Mesendoderm (in vitro differentiated cells): Measurements from ENCODE around the gene LRFN2.

ENCODE experiments used
- DNase-seq: peaks from one replicate; pipeline ENCODE4 v3.0.0; 2013
- H2AK5ac ChIP-seq: 2 replicates; pipeline ENCODE4 v1.6.1; 2013; ENCODE audit warnings: low read length, inconsistent platforms
- H2BK120ac ChIP-seq: 2 replicates; pipeline ENCODE4 v1.6.1; 2013; ENCODE audit warnings: low read depth, mild to moderate bottlenecking, low read length, moderate library complexity, mixed read lengths
- H2BK15ac ChIP-seq: replicated peaks from 2 replicates; pipeline ENCODE4 v1.6.1; 2013; ENCODE audit warnings: low read depth, mild to moderate bottlenecking, moderate library complexity
- H2BK5ac ChIP-seq: 2 replicates; pipeline ENCODE4 v1.6.1; 2013; ENCODE audit warnings: low read length, inconsistent platforms
- H3K18ac ChIP-seq: 2 replicates; pipeline ENCODE4 v1.6.1; 2013; ENCODE audit warnings: mild to moderate bottlenecking, low read length, mixed read lengths
- H3K23ac ChIP-seq: one replicate; pipeline ENCODE4 v1.6.1; 2013; ENCODE audit warnings: low read length
- H3K27ac ChIP-seq: 2 replicates; pipeline ENCODE4 v1.5.1; 2013; ENCODE audit warnings: low read depth, mild to moderate bottlenecking, inconsistent platforms, low read length, moderate library complexity
- H3K27me3 ChIP-seq: 2 replicates; pipeline ENCODE4 v1.6.1; 2013; ENCODE audit warnings: low read length, control low read depth, mild to moderate bottlenecking, inconsistent platforms; ENCODE audit not compliant: insufficient read depth, poor library complexity
- H3K36me3 ChIP-seq: 2 replicates; pipeline ENCODE4 v1.6.1; 2013; ENCODE audit warnings: low read length, inconsistent platforms; ENCODE audit not compliant: control insufficient read depth, insufficient read depth
- H3K4ac ChIP-seq: one replicate; pipeline ENCODE4 v1.6.1; 2013; ENCODE audit warnings: low read depth, mild to moderate bottlenecking, low read length, moderate library complexity
- H3K4me1 ChIP-seq: 2 replicates; pipeline ENCODE4 v1.6.1; 2013; ENCODE audit warnings: low read depth, low read length, inconsistent platforms; ENCODE audit not compliant: control insufficient read depth
- H3K4me2 ChIP-seq: 2 replicates; pipeline ENCODE4 v1.6.1; 2013; ENCODE audit warnings: low read length
- H3K4me3 ChIP-seq: 2 replicates; pipeline ENCODE4 v1.5.1; 2013; ENCODE audit warnings: mild to moderate bottlenecking, low read length
- H3K56ac ChIP-seq: one replicate; pipeline ENCODE4 v1.6.1; 2013; ENCODE audit warnings: low read length
- H3K79me1 ChIP-seq: 2 replicates; pipeline ENCODE4 v1.6.1; 2013; ENCODE audit warnings: low read length, inconsistent platforms
- H3K79me2 ChIP-seq: 2 replicates; pipeline ENCODE4 v1.6.1; 2013; ENCODE audit warnings: mild to moderate bottlenecking, low read length; ENCODE audit not compliant: control insufficient read depth, insufficient read depth
- H3K9ac ChIP-seq: 2 replicates; pipeline ENCODE4 v1.6.1; 2013; ENCODE audit warnings: low read length, inconsistent platforms
- H4K5ac ChIP-seq: one replicate; pipeline ENCODE4 v1.6.1; 2013; ENCODE audit warnings: low read length
- H4K8ac ChIP-seq: one replicate; pipeline ENCODE4 v1.6.1; 2013; ENCODE audit warnings: low read depth, mild to moderate bottlenecking, control low read depth, low read length, moderate library complexity
- WGBS: extraction: QIAGEN DNeasy Blood & Tissue Kit; methylation state at CpG from one replicate; pipeline ENCODE4 v1.1.7; 2013; ENCODE audit warnings: low lambda C conversion rate, missing lambda C conversion rate; ENCODE audit not compliant: insufficient coverage; ENCODE audit errors: extremely low coverage; 5-methylcytosine and 5-hydroxymethylcytosine counted together

LRFN2 gene

GRCh38 chr6:40438246-40438887, 148.8 kb downstream of the LRFN2 start:
- H4K8ac ChIP-seq: no peak overlapping the region
- H4K5ac ChIP-seq: no peak overlapping the region
- no peaks in the 10 kb centered on the region for H3K79me2 ChIP-seq
- no peak overlapping the region for H3K18ac ChIP-seq
- no peak overlapping the region for H3K23ac ChIP-seq
- H3K4me2 ChIP-seq: no peak overlapping the region
- H2BK15ac ChIP-seq: no peak overlapping the region
- WGBS: no CpG with 5 or more reads among the region's 6 CpGs
- no peak overlapping the region for H3K4me3 ChIP-seq
- H2AK5ac ChIP-seq: no peak overlapping the region
- H3K79me1 ChIP-seq: no peaks in the 10 kb centered on the region
- DNase-seq: no peak
- H3K27me3 ChIP-seq: no peaks in the 10 kb centered on the region
- H2BK5ac ChIP-seq: no peak overlapping the region
- H3K56ac ChIP-seq: no peak overlapping the region
- H3K27ac ChIP-seq: no peak overlapping the region
- H3K9ac ChIP-seq: no peak overlapping the region
- no peak overlapping the region for H2BK120ac ChIP-seq
- no peaks in the 10 kb centered on the region for H3K36me3 ChIP-seq
- peaks cover 5% of the 10 kb centered on the region for H3K4me1 ChIP-seq
- H3K4ac ChIP-seq: no peak overlapping the region

- Histone ChIP-seq H2BK5ac (no peak overlapping the region), H3K79me1 (no peaks in the 10 kb centered on the region), H3K23ac (no peak overlapping the region), H3K36me3 (no peaks in the 10 kb centered on the region), H3K56ac (no peak overlapping the region), H3K79me2 (no peaks in the 10 kb centered on the region), H4K8ac (no peak overlapping the region), H3K4me3 (no peak overlapping the region), H3K4me2 (no peak overlapping the region), H3K4me1 (peaks cover 5% of the 10 kb centered on the region), H3K27me3 (no peaks in the 10 kb centered on the region), H3K27ac (no peak overlapping the region), H3K18ac (no peak overlapping the region), H2BK15ac (no peak overlapping the region), H3K9ac (no peak overlapping the region), H2BK120ac (no peak overlapping the region), H2AK5ac (no peak overlapping the region), H3K4ac (no peak overlapping the region), H4K5ac (no peak overlapping the region)
- no peak for DNase-seq
- no CpG with 5 or more reads among the region's 2 CpGs for WGBS
Observed at GRCh38 chr6:40437631-40438030, 149.5 kb downstream of the LRFN2 start.

DNA sequence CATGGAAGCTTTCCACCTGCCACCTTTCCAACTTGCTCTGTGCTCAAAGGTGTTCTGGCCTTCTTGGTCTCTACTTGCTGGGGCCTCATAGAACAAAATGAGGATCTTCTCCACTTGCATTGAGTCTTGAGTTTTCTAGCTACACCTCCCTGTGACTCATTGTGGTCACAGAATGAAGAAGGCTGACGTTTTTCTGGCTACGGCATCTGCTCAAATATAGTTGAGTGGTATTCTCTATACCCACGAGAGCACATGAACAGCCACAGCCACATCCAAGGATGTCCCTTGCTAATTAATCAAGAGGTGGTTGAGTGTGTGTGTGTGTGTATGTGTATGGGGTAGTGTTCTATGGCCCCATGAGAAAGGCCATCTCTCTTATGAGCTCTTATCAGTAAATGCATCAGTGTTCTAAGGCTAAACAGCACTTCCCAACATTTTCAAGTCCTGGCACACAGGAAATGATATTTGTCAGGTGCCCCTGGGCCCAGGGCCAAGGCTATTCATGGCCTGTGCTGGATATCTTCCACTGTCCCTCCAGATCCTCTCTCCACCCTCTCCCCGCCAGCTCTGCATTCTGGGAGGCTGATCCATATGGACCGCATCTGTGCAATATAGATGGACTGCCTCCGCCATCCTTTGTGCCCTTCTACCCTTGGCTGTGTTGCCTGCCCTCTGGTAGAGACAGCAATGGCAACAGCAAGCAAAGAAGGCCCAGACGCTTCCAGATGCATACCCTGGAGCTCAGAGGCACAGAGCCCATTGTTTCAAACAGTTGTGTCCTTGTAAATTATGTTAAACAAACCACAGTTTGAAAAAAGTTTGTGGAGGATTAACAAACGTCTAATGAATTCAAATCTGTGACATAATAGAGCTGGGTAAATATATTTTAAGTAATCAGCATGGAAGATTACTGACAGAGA, 150.2 kb downstream of the LRFN2 start:
- H3K4ac ChIP-seq: no peak overlapping the region
- H2BK15ac ChIP-seq: no peak overlapping the region
- H3K36me3 ChIP-seq: no peaks in the 10 kb centered on the region
- no peak overlapping the region for H3K4me2 ChIP-seq
- WGBS: no CpG with 5 or more reads among the region's 8 CpGs
- H3K9ac ChIP-seq: no peak overlapping the region
- H3K27me3 ChIP-seq: no peaks in the 10 kb centered on the region
- H4K8ac ChIP-seq: no peak overlapping the region
- peaks cover 5% of the 10 kb centered on the region for H3K4me1 ChIP-seq
- H4K5ac ChIP-seq: no peak overlapping the region
- no peak for DNase-seq
- no peak overlapping the region for H3K56ac ChIP-seq
- H3K18ac ChIP-seq: no peak overlapping the region
- H2BK5ac ChIP-seq: no peak overlapping the region
- no peaks in the 10 kb centered on the region for H3K79me2 ChIP-seq
- H3K79me1 ChIP-seq: no peaks in the 10 kb centered on the region
- H3K27ac ChIP-seq: no peak overlapping the region
- no peak overlapping the region for H3K23ac ChIP-seq
- no peak overlapping the region for H2BK120ac ChIP-seq
- H3K4me3 ChIP-seq: no peak overlapping the region
- H2AK5ac ChIP-seq: no peak overlapping the region

DNA sequence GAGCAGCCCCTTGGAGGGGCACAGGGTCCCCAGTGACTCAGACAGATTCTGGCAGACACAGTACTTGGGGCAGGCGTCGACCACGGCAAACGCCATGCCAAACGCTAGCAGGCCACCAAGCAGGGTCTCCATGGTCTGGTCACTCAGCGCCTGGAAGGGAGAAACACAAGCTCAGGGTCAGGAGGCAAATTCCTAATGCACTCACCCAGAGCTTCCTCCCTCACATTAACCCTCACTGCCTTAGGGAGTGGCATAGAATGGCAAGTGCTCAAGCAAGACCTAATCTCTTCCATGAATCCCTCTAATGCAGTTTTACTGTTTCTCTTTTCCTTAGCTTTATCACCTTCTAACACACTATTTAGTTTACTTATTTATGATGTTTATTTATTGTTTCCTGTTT, 154.2 kb downstream of the LRFN2 start:
- Histone ChIP-seq H3K79me1 (no peaks in the 10 kb centered on the region), H3K4me2 (no peak overlapping the region), H3K27ac (no peak overlapping the region), H3K27me3 (no peaks in the 10 kb centered on the region), H3K56ac (no peak overlapping the region), H4K5ac (no peak overlapping the region), H3K4me1 (no peaks in the 10 kb centered on the region), H3K4ac (no peak overlapping the region), H2BK15ac (no peak overlapping the region), H3K23ac (no peak overlapping the region), H2AK5ac (no peak overlapping the region), H3K79me2 (no peaks in the 10 kb centered on the region), H3K4me3 (no peak overlapping the region), H3K36me3 (no peaks in the 10 kb centered on the region), H2BK120ac (no peak overlapping the region), H3K18ac (no peak overlapping the region), H3K9ac (no peak overlapping the region), H4K8ac (no peak overlapping the region), H2BK5ac (no peak overlapping the region)
- no CpG with 5 or more reads among the region's 6 CpGs for WGBS
- no peak for DNase-seq

DNA sequence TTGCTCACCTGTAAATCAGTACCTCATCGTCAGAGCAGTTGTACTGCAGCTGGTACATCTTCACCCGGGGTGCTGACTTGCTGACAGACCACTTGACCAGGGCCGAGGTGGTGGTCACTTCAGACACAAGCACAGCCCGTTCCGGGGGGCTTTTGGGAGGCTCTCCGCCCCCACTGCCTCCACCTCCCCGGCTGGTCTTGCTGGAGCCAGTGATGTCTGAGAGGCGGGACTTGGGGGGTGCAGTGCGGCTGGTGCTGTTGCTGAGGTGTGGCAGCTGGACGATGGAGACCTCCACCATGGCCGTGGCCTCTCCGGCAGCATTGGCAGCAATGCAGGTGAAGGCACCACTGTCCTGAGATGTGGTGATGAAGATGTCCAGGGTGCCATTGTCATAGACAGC, 155.5 kb downstream of the LRFN2 start:
- H4K5ac ChIP-seq: no peak overlapping the region
- no peak overlapping the region for H2AK5ac ChIP-seq
- H3K56ac ChIP-seq: no peak overlapping the region
- no peaks in the 10 kb centered on the region for H3K27me3 ChIP-seq
- no peaks in the 10 kb centered on the region for H3K79me1 ChIP-seq
- H4K8ac ChIP-seq: no peak overlapping the region
- no peak overlapping the region for H3K23ac ChIP-seq
- H3K27ac ChIP-seq: no peak overlapping the region
- no peak overlapping the region for H3K4me2 ChIP-seq
- WGBS: no CpG with 5 or more reads among the region's 12 CpGs
- H3K4ac ChIP-seq: no peak overlapping the region
- H3K4me1 ChIP-seq: no peaks in the 10 kb centered on the region
- H3K36me3 ChIP-seq: no peaks in the 10 kb centered on the region
- no peak overlapping the region for H3K4me3 ChIP-seq
- DNase-seq: no peak
- H2BK15ac ChIP-seq: no peak overlapping the region
- H2BK120ac ChIP-seq: no peak overlapping the region
- no peak overlapping the region for H3K18ac ChIP-seq
- H3K79me2 ChIP-seq: no peaks in the 10 kb centered on the region
- no peak overlapping the region for H3K9ac ChIP-seq
- H2BK5ac ChIP-seq: no peak overlapping the region
